Hypothalamus (tissue), 51 donors: ENCODE data around the gene CIB4.

Experiments
- DNase-seq, 51 donors: peaks; one replicate each; lab custom pipeline; 2025; lab: John Stamatoyannopoulos, UW

CIB4 gene

DNA sequence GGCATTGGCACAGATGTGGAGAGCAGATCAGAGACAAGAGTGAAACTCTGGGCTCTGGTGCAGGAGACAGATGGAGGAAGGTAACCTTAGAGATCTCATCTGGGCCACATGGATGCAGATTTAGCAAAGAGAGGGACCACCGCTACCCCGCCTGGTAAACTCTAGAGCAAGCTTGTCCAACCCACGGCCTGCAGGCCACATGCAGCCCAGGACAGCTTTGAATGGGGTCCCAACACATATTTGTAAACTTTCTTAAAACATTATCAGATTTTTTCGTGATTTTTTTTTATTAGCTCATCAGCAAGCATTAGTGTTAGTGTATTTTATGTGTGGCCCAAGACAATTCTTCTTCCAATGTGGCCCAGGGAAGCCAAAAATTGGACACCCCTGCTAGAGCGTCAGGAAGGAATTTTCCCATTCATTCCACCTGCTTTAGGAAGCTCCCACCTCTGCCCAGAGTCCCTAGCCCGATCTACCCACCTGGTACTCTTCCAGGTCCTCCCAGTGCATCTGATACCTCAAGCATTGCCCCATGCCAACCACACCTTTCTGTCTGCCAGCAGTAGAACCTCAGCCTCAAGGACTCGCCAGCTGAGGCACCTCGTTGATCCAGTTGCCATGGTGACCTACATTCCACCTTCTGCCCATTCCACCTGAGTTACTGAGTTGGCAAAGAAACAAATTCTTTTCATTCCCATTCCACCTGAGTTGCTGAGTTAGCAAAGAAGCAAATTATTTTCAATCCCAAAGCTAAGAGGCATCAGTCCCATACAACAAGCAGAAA lies at the start of gene CIB4:
CIB4 (minus strand) TSS at position 586 of the 784 bp plus-strand sequence; CDS start at position 534, 52 bp downstream.
- DNase-seq: no peak

DNA sequence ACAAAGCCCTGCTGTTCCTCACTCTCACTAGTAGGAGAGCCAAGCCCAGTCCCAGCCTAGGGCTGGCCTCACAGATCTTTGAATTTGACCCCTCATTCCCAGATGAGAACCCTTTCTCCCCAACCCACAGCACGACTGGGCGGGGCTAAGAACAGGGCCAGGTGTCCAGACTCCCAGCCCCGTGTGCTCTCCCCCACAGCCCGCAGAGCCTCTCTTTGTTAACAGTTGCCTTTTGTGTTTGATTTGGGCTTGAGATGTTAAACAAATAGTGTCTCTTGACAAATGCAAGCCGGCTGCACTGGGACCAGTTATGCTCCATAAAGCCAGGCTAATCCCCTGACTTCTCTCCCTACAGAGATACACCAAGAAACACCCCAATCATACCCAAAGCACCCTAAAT lies 46.6 kb upstream of the CIB4 start:
- no peak for DNase-seq

DNA sequence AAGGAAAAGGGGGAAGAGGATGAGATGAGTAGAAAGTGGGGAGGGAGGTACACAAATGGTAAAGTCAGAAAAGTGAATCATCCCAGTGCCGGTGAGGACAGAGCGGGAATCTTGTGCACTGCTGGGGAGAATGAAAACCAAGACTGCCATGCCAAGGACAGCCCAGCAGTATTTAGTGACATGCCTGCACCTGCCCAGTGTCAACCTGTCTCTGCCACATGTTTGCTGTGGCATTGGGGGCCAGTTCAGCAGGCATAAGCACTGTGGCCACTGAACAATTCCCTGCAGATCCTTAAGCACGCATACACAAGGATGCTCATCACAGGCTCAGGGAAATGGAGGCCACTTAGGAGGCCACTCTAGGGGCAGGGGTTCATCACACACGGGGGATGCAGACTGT lies 46.2 kb upstream of the CIB4 start:
- DNase-seq: no peak

DNA sequence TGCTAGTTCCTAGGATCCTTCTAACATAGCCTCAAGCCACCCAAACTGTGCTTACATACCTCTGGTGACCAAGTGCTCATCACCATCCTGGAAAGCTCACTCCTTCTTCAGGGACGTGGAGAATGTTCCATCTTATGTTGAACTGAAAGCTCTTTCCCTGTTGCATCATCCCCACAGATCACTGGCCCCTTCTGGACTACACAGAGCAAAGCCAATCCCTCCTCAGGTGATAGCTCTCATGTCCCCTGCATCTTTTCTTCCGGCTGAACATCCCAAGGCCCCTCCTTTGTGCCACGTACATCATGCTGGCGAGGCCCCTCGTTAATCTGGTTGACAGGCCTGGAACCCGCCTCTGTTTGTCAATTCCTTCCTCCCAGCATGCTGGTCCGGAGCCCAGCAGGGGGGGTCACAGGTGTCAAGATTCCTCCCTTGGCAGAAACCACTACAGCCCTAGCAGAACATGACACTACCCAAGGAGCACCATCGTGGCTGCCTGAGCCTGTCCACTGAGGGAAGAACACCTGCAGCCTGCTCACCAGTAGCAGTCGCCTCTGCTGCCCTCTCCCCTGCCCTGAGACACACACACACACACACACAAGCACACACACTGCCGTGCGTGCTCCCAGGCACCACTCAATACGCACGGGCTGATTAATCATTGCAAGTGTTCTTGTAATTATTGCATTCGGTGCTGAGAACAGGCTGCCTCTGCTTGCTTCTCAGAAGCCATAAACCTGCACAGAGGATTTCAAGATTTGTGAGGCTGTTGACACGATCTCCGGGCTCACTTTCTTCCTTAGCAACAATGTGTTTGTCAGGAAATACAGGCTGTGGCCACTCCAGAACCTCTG lies 45.0 kb upstream of the CIB4 start:
- peak in 2 of 51 donors; percentile 20 to 40 for DNase-seq

DNA sequence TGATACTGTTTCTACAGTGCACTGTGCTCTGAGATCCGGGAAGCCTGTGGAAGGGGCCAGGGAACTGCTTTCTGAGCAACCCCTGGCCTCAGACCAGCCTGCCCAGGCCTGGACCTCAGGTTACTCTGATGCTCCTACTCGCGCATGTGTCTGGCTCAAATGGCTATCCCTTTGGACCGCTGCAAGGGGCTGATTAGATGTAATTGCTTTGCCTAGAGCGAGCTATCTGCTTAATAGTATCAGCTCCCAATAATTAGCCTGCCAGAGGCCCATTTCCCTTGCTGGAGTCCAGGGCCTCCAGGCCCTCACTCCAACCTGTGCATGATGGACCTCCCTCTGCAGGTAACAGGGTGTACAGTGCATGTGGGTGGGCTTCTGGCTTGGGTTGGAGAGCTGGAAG lies 44.2 kb upstream of the CIB4 start:
- no peak for DNase-seq

DNA sequence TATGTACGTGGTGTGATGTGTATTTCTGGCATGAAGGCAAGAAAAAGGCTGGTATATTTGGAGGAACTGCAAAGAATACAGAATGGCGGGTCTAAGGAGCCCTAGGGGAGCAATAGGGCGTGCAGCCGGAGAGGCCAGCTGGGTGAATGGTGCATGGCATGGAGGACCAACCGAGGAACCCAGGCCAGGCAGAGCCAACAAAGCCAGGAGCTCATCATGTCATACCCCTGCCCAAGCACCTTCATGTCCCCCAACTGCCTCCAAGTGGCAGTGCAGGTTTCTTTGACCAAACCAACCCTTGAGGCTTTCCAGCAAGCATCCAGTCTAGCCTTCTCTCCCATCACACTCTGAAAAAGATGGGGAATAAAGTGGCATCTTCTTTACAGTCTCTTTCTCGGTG lies 42.4 kb upstream of the CIB4 start:
- DNase-seq: no peak

DNA sequence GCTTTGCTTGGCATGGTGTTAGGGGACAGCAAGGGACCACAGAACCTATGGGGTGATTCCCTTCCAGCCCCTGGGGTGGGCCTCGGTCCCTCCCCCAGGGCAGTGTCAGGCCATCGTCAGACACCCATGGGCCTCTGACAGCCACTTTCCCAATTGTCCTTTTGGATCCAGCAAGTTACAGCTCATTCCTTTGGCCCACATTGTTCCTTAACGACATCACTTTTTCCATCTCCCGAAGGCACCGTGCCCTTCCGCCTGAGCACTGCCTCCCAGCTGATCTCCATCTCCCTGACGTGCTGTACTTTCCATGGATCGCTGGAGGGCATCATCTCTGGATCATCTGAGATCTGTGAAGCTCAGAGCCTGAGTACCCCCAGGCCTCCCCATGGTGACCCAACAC lies 41.0 kb upstream of the CIB4 start:
- DNase-seq: no peak

DNA sequence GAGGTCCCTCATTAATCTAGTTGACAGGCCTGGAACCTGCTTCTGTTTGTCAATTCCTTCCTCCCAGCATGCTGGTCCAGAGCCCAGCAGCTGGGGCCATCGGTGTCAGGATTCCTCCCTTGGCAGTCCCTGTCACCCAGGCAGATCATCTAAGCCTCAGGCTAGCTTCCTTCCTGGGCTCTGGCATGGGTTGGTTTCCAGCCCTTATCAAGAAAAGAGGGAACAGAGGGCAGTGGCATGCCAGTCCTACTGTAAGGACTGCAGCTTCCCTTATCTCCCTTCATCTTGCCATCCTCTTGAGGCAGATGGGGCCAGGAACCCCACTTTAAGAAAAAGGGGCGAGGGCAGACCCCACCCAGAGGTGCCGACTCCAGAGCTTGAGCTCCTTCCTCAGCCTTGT lies 40.5 kb upstream of the CIB4 start:
- DNase-seq: no peak

DNA sequence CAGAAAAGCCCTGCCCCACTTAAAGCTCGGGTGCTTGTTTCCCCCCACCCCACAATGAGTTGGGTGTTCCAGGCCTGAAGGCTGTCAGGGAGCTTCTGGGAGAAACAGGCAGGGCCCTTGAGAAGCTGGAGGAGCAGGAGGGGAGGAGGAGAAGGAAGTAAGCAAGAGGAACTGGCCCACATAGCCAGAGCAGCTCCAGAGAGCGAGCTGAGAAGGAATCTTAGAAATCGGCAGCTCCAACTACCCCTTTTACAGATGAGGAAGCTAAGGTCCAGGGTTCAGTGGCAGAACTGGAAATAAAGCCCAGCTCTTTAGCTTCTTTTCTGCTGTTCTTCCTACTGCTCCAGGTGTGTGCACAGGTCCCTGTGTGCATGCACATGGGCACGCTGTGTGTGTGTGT lies 38.7 kb upstream of the CIB4 start:
- DNase-seq: no peak

DNA sequence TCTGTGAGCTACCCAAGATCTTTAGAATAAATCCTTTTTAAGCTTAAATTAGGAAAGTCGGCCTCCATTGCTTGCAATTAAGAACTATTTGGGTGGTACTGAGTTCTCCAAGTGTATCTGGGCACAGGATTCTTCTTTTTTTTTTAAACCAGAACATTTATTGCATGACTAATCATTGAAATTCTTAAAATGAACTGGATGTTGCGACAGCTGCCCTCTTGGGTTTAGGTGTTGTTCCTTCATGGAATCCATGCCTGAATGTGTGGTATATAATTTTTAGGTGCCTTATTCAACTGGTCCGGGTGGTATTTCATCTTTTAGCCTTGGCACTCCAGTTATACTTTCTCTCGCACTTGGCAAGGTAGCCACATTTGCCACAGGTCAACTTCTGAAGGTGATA lies 36.9 kb upstream of the CIB4 start:
- no peak for DNase-seq

DNA sequence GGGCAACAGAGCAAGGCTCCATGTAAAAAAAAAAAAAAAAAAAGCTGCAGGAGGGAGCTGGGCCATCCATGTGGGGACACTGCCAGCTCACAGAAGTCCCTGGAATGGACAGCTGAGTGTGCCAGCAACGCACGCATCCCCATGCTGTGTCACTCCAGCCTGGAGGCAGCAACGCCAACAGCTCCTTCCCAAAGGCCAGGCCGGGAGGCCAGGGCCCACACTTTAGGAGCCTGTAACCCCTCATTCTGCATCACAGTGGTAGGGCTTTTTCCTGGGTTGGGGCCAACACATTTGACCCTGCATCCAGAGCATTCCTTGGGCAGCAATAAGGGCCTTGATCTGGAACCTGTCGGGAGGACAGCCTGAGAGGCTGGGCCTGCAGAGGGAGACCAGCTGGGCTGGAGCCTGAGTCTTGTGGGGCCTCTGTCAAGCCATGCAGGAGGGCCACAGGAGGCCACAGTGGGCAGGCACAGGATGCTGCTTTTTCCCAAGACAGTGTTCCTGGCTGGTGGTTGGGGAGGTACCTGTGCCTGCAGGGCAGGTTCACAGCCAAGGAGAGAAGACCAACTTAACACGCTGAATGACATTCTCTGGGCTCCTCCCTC lies 34.6 kb upstream of the CIB4 start:
- no peak for DNase-seq

DNA sequence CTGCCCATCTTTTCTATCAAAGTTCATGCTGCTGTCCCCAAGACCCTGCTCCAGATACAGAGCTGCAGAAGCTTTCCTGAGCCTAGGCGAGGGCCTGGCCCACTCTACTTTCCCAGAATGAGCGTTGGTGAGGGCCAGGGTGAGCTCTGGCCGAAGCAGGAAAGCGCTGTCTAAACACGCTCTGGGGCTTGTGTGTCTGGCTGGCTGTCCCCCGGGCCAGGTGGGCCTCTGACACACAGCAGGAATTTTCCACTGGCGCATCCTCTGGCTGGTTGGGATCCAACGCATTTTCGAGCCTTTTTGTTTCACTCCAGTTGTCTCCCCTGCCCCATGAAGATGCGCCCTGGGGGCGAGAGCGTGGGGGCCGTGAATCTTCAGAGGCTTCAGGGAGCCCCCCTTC lies 33.6 kb upstream of the CIB4 start:
- DNase-seq: no peak

DNA sequence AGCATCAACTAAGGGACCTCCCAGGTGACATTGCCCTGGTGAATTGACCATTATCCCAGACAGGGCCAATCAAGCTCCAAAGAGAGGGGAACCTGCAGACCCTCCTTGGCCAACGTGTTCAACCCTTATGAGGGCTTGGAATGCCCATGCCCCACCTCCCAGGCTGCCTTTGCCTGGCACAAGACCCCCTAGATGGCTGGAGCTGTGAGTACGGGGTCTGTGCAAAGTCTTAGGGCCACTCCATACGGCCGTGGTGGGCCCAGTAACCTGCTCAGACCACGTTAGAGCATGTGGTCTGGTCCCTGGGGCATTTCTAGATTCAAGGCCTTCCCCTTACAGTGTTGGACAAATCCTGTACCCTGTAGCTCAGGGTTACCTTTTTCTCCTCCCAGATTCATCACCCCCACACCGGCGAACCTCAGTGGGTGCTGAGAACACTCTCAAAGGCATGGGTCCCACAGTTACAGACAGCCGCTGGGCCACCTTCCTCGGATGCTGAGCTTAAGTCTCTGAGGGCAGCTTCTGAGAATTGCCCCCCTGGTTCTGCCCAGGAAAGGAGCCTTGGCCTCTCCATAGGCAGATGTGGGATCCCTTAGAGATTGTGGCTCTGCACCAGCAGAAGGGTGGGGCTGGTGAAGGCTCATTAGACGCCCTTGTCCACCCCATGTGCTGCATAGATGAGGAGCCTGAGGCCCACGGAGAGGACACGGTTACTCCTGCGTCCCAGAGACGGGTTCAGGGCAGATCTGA lies 33.0 kb upstream of the CIB4 start:
- no peak for DNase-seq

DNA sequence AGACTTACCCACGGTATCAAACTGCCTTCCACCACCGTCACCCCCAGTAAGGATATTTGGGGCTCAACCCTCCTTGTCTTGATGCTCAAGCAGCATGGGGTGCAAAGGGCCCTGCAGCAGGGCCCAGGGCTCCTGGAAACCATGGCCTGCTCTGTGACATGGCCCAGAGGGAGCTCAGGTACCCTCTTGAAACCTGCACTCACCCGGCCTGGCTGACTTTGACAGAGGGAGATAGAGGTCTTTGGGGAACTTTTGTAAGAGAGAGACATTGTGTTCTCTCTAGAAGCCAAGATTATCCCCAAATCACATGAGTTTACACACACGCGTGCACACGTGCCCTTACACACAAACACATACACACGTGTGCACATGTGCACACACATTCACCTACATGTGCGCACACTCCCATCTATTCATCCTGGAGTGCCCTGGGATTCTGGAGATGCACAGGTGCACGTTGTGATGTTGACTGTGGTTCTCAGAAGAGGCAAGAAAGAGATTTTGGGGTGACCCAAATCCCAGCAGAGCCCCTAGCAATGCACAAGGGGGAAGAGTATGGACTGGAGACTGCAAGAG lies 31.7 kb upstream of the CIB4 start:
- DNase-seq: no peak

DNA sequence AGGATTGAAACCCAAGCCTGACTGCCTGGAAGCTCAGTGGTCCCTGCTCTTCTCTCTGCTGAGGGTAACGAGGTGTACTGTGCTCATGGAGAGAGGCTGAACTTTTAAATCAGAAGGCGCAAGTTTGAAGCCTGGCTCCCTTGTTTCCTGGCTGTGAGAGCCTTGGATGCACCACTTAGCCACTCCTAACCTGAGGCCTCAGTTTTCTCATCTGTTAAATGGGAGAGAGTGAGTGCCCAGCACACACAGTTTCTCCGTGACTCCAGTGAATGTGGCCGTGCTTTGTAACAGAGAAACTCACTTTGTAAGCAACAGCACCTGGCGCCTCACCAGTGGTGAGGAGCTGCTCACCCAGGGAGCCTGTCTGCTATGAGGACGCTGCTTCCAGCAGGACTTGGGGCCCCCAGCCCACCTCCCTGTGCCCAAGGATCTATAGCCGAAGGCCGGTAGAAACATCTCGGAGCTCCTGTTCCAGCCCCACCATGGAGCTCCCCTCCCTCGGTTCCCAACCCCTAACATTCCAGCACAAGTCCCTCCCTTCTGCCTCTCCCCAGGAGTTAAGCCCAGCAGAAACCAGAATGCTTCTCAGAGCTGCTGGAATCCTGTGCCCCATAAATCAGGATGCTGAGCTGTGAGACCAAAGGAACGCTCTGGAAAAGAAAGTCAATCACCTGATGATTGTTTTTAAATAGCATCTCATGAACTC lies 31.1 kb upstream of the CIB4 start:
- no peak for DNase-seq

DNA sequence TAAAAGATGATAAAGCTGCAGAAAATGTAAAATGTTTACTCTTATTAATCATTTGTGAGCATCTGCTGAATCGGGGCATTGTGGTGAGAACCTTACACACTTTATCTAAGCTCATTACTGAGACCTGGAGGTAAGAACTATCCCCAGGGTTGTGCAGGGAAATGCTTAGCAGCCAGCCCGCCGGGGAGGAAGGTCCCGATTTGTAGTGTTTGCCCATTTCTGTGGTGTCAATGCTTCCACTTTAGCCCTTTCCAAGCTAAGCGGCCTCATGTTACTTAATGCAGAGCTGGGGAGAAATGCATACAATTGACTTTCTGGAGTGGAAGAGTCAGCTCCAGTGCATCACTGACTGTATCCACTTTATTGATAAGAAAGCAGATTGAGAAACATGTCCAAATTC lies 30.5 kb upstream of the CIB4 start:
- DNase-seq: no peak

DNA sequence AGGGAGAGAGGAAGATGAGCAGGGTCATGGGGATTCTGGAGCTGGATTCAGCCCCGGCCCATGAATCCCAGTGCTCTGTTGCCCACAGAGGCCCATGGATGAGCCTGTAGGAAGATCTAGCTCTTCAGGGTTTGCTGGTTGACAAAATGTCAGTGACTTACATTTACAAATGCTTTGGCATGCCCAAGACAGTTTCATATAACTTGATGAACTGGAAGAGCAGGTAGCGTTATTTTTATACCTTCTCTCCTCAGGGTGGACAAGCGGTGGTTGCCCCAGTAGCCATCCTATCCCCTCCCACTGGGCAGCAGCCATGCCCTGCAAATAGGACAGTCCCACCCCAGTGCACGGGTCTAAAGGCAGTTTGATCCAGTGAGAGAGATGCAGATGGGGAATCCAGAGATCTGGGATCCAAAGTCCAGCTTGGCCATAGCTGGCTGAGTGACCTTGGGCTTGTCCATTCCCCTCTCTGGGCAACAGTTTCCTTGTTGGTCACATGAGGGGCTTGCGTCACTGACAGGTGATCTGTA lies 29.8 kb upstream of the CIB4 start:
- DNase-seq: no peak

DNA sequence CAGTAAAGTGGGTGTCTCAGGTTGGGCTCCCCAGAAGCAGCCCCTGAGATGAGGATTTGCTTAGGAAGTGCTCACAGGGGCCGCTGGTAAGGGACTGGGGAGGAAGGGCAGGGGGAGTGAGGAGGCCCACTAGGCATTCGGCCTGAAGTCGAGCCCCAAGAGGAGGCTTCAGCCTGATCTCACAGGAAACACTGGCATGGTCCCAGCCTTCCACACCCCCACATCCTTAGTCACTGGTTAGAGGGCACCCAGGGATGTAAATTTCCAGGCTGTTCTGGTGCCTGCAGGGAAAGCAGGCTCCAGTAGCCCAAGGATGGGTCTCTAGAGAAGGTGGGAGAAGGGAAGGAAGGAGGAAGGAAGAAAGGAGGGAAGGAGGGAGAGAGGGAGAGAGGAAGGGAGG lies 29.0 kb upstream of the CIB4 start:
- DNase-seq: no peak

DNA sequence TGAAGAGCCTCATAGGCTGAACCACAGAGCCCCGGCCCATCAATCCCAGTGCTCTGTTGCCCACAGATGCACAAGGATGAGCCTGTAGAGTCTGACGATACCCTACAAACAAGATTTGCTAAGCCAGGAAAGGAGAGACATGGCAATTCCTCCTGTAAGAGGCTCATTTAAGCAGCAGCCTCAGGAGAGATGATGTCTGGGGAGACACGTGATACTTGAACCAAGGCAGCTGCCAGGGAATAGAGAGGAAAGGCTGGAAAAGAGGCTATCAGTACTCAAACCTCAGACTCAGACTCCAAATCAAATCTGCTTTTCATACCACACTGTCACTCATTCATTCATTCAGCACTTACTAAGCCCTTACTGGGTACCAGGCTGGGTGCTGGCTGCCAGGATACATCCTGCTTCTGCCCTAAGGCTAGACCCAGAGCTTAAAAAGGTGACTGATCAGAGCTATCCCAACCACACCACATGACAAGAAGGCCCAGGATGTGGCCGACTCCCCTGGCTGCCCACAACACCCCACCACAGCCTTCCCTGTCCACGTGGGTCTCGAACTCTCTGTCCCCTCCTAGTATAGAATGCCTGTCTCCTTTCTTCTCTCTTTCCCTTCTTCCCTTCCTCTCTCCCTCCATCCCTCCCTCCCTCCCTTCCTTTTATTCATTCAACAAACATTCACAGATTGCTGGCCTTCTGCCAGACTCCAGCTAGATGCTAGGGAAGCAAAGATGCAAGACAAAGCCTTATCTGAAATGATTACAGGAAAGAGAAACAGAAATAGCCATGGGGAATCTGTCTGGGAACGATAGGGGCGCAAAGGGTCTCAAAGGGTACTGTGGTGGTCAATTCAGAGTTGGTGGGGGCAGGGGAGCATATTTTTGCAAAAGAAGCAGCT lies 27.9 kb upstream of the CIB4 start:
- DNase-seq: no peak
